Breast epithelium (tissue), 3 donors: Measurements from ENCODE around the gene MT1M.

Experiments used
- CTCF ChIP-seq, 3 donors: fragments of 450-650 bp; IDR thresholded peaks; one replicate each; pipeline ENCODE4 v1.5.1; 2016 to 2017; ENCODE audit warnings: antibody characterized with exemption in 3 of 3, mild to moderate bottlenecking in 3 of 3, moderate library complexity in 3 of 3
- POLR2A ChIP-seq: fragments of 450-650 bp; IDR thresholded peaks from one replicate; pipeline ENCODE4 v1.6.1; 2016; ENCODE audit warnings: antibody characterized with exemption, mild to moderate bottlenecking, moderate library complexity

DNA sequence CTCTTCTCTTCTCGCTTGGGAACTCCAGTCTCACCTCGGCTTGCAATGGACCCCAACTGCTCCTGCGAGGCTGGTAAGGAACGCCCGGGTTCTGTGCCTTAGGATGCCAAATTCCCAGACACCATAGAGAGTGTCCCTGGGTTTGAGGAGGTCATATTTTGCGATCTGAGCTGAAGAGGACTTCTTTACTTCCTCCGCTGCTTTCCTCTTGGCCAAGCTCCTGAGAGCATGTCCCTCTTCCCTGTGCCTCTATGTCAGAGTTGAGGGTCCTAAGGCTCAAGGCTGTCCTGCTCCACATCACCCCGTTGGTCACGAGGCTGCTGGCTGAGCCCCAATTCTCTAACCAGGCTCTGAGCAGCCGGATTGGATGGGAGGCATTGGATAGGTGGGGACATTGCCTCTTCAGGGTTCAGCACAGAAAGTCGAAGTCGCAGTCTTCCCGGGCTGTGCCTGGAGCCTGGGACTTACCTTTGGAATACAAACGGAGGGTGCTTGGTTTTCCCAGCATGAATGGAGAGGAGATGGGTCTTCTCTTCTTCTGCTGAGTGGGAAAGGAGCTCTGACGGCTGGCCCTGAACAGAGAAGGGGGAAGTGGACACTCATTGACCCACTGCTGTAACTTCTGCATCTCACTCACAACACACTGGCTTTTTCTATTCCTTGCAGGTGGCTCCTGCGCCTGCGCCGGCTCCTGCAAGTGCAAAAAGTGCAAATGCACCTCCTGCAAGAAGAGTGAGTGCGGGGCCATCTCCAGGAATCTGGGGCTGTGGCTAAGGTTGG, 37.6 kb downstream of the MT1M start:
- TF ChIP-seq CTCF (IDR thresholded peaks at IDR 0.05) (no peak), POLR2A (no peak)
